Astrocyte of the cerebellum (primary cell): Measurements from ENCODE around the gene RDH5.
"Not testable (repeated sequence)": the region's sequence is repeated elsewhere in the genome, so short reads cannot be mapped to it uniquely, and the experiment has no call there.

Source experiments
- DNase-seq: peaks from one replicate; pipeline ENCODE4 v3.0.0-alpha.2; 2011; ENCODE audit warnings: low read depth
- H3K4me3 ChIP-seq: 2 replicates; pipeline ENCODE4 v1.5.1; 2011; ENCODE audit warnings: mild to moderate bottlenecking, low read depth, low read length, moderate library complexity
- CTCF ChIP-seq: IDR thresholded peaks from 2 replicates; pipeline ENCODE4 v1.5.1; 2012; ENCODE audit warnings: low read length, low read depth, moderate library complexity, mild to moderate bottlenecking; ENCODE audit errors: missing control alignments
- in situ Hi-C: cut with HindIII; loops from 2 replicates; pipeline ENCODE4 v1.10.0; 2017; ENCODE audit warnings: low sequenced_read_pairs

RDH5 gene

GRCh38 chr12:55746174-55746912, 26.1 kb downstream of the RDH5 start:
- DNase-seq, result no peak
- no peak overlapping the region for H3K4me3 ChIP-seq
- in situ Hi-C loops, result no loop called here
- no peak for TF ChIP-seq CTCF

DNA sequence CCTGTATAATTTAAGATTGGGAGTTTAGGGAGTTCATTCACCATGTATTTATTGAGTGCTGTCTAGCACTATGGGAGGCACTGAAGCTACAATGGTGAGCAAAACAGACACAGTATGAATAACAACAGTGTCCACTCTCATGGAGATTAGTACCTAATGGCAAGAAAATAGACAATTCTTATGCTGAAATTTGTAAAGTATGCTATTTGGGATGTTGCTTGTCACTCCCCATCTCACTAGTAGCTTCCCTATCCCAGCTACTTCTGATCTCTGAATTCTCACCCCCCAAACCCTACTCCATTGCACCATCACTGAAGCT, 26.7 kb downstream of the RDH5 start:
- H3K4me3 ChIP-seq, result no peak overlapping the region
- in situ Hi-C loops, result no loop called here
- DNase-seq, result no peak
- TF ChIP-seq CTCF, result no peak

GRCh38 chr12:55748230-55748993, 28.2 kb downstream of the RDH5 start:
- in situ Hi-C loops, result no loop called here
- no peak for TF ChIP-seq CTCF
- no peak for DNase-seq
- H3K4me3 ChIP-seq, result no peak overlapping the region

DNA sequence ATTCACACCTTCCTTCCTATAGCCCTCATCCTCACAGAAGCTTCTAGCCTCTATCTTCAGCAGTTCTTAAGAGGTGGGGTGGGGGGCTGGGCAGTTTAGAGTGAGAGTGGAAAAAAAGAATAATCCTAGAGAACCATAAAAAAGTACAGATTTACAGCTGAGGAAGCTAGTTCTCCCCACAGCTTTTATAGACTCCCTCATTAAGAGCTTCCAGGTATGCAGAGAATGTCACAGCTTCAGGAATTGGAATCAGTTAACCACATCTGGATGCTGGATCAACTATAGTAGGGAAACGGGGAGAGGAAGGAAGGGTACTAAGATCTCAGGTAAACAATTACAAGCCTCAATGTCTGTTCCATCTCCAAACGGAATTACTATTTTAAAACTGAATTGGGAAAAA, 35.1 kb downstream of the RDH5 start:
- no peak overlapping the region for H3K4me3 ChIP-seq
- no peak for DNase-seq
- TF ChIP-seq CTCF, result no peak
- in situ Hi-C loops, result no loop called here

- in situ Hi-C loops, result no loop called here
- DNase-seq, result no peak
- no peak for TF ChIP-seq CTCF
- H3K4me3 ChIP-seq, result no peak overlapping the region
These were observed 37.5 kb downstream of the RDH5 start for GRCh38 chr12:55757701-55758100.

GRCh38 chr12:55758575-55758974, 38.4 kb downstream of the RDH5 start:
- in situ Hi-C loops, H3K4me3 ChIP-seq, DNase-seq: not testable (repeated sequence)

DNA sequence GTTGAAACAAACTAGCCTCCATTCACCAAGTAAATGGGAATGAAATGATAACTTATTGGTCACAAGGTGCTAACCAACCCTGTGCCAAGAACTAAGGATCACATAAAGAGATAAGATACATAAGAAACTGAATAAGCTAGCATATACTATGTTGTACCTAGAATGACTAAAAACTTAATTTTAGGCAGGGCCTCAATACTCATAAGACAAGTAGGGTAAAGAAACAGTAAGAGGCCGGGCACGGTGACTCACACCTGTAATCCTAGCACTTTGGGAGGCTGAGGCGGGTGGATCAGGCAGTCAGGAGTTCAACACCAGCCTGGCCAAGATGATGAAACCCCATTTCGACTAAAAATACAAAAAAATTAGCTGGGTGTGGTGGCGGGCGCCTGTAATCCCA, 40.5 kb downstream of the RDH5 start:
- DNase-seq, result no peak
- H3K4me3 ChIP-seq, result no peak overlapping the region
- TF ChIP-seq CTCF, result no peak
- in situ Hi-C loops, result no loop called here
